Neural cell (in vitro differentiated cells): ENCODE measurements around the gene SHISAL1. TPM values are rescaled to one million over a fixed set of nuclear protein-coding genes. Genes with fewer than 3 reads are reported as not detected.

Experiments used
- H2AFZ ChIP-seq: fragments of 200-600, 300-800 bp; sonication (generic), shearing (Covaris generic); 2 replicates; pipeline ENCODE4 v1.6.0; 2014; ENCODE audit warnings: low read depth, mild to moderate bottlenecking, antibody characterized with exemption, low read length, moderate library complexity
- H3F3A ChIP-seq: fragments of 200-600 bp; shearing (Covaris generic); 2 replicates; pipeline ENCODE4 v1.6.1; 2016; ENCODE audit warnings: mild to moderate bottlenecking, moderate library complexity, mixed read lengths, antibody characterized with exemption, low read length; ENCODE audit not compliant: insufficient read depth, poor library complexity, severe bottlenecking
- H3K27ac ChIP-seq: fragments of 200-600, 300-800 bp; sonication (generic), shearing (Covaris generic); 2 replicates; pipeline ENCODE4 v1.5.1; 2014; ENCODE audit warnings: mild to moderate bottlenecking, low read length, moderate library complexity
- H3K27me3 ChIP-seq: fragments of 300-800, 200-600 bp; sonication (generic), shearing (Covaris generic); 2 replicates; pipeline ENCODE4 v1.6.0; 2014; ENCODE audit warnings: mild to moderate bottlenecking, low read depth, low read length, moderate library complexity; ENCODE audit not compliant: insufficient read depth
- H3K36me3 ChIP-seq: fragments of 300-800, 200-600 bp; sonication (generic), shearing (Covaris generic); 2 replicates; pipeline ENCODE4 v1.5.1; 2014; ENCODE audit warnings: mild to moderate bottlenecking, antibody characterized with exemption, low read length, moderate library complexity; ENCODE audit not compliant: insufficient read depth
- H3K4me2 ChIP-seq: fragments of 300-800, 200-600 bp; sonication (generic), shearing (Covaris generic); 2 replicates; pipeline ENCODE4 v1.6.0; 2014; ENCODE audit warnings: mild to moderate bottlenecking, low read length
- H3K4me3 ChIP-seq: fragments of 300-800, 200-600 bp; sonication (generic), shearing (Covaris generic); 2 replicates; pipeline ENCODE4 v1.5.1; 2014; ENCODE audit warnings: mild to moderate bottlenecking, low read length, moderate library complexity
- H3K79me2 ChIP-seq: fragments of 200-600 bp; shearing (Covaris generic); replicated peaks from 2 replicates; pipeline ENCODE4 v1.6.0; 2014; ENCODE audit warnings: mild to moderate bottlenecking, low read length, moderate library complexity; ENCODE audit not compliant: insufficient read depth
- H3K9ac ChIP-seq: fragments of 300-800, 200-600 bp; sonication (generic), shearing (Covaris generic); 2 replicates; pipeline ENCODE4 v1.6.1; 2016; ENCODE audit warnings: mild to moderate bottlenecking, low read length, mixed read lengths
- H3K9me2 ChIP-seq: fragments of 200-600 bp; shearing (Covaris generic); 2 replicates; pipeline ENCODE4 v1.6.1; 2016; ENCODE audit warnings: mild to moderate bottlenecking, low read length, mixed read lengths; ENCODE audit not compliant: insufficient read depth
- H3K9me3 ChIP-seq: fragments of 200-600, 300-800 bp; sonication (generic), shearing (Covaris generic); 2 replicates; pipeline ENCODE4 v1.6.1; 2016; ENCODE audit warnings: mild to moderate bottlenecking, mixed run types, low read length, moderate library complexity, mixed read lengths
- H4K20me1 ChIP-seq: fragments of 200-600 bp; shearing (Covaris generic); 2 replicates; pipeline ENCODE4 v1.6.1; 2016; ENCODE audit warnings: mild to moderate bottlenecking, mixed run types; ENCODE audit not compliant: insufficient read depth
- CTCF ChIP-seq: fragments of 450-650 bp; IDR thresholded peaks from 2 replicates; pipeline ENCODE4 v1.5.1; 2014; ENCODE audit warnings: antibody characterized with exemption, mild to moderate bottlenecking, moderate library complexity; ENCODE audit not compliant: poor library complexity, severe bottlenecking
- EP300 ChIP-seq: fragments of 450-650 bp; conservative IDR thresholded peaks from 2 replicates; pipeline ENCODE4 v1.6.1; 2014; ENCODE audit warnings: antibody characterized with exemption, mild to moderate bottlenecking, moderate library complexity; ENCODE audit not compliant: poor library complexity, severe bottlenecking
- EZH2 ChIP-seq: fragments of 200-600, 300-800 bp; shearing (Covaris generic), sonication (generic); IDR thresholded peaks from 2 replicates; pipeline ENCODE4 v1.6.1; 2014; ENCODE audit warnings: antibody characterized with exemption, low read length, borderline replicate concordance, mild to moderate bottlenecking; ENCODE audit not compliant: insufficient read depth, poor library complexity, severe bottlenecking
- MXI1 ChIP-seq: fragments of 450-650 bp; conservative IDR thresholded peaks from 2 replicates; pipeline ENCODE4 v1.6.1; 2014; ENCODE audit warnings: antibody characterized with exemption, mild to moderate bottlenecking; ENCODE audit not compliant: poor library complexity, severe bottlenecking
- POLR2AphosphoS5 ChIP-seq: IDR thresholded peaks from 2 replicates; pipeline ENCODE4 v1.6.1; 2012
- RAD21 ChIP-seq: fragments of 450-650 bp; conservative IDR thresholded peaks from 2 replicates; pipeline ENCODE4 v1.6.1; 2014; ENCODE audit warnings: antibody characterized with exemption, mild to moderate bottlenecking, moderate library complexity
- REST ChIP-seq: IDR thresholded peaks from 2 replicates; pipeline ENCODE4 v1.6.1; 2012; ENCODE audit warnings: borderline replicate concordance
- SMC3 ChIP-seq: fragments of 450-650 bp; conservative IDR thresholded peaks from 2 replicates; pipeline ENCODE4 v1.6.1; 2014; ENCODE audit warnings: antibody characterized with exemption, mild to moderate bottlenecking, moderate library complexity; ENCODE audit not compliant: poor library complexity
- TAF1 ChIP-seq: IDR thresholded peaks from 2 replicates; pipeline ENCODE4 v1.6.1; 2012; ENCODE audit warnings: low read depth
- polyA plus RNA-seq: library from polyadenylated mRNA; depleted of rRNA; stranded (reverse); fragments of >200 nt; gene quantifications from 2 replicates; pipeline ENCODE4 v1.2.3, GENCODE V29; 2014

The SHISAL1 gene
- polyA plus RNA-seq, 1 donor from 2014 or later, result 15.4 TPM

GRCh38 chr22:44212936-44213335 is 99.8 kb downstream of the SHISAL1 start:
- no peak overlapping the region for H3K9ac ChIP-seq
- H4K20me1 ChIP-seq, result no peaks in the 10 kb centered on the region
- H3K4me2 ChIP-seq, result no peak overlapping the region
- no peaks in the 10 kb centered on the region for H3K9me2 ChIP-seq
- H3K4me3 ChIP-seq, result no peak overlapping the region
- H3K36me3 ChIP-seq, result no peaks in the 10 kb centered on the region
- no peaks in the 10 kb centered on the region for H3F3A ChIP-seq
- H3K27me3 ChIP-seq, result no peaks in the 10 kb centered on the region
- H3K9me3 ChIP-seq, result peaks cover 10% of the 10 kb centered on the region
- H3K27ac ChIP-seq, result no peak overlapping the region
- TF ChIP-seq REST (no peak), CTCF (no peak), EZH2 (no peak), TAF1 (no peak), MXI1 (no peak), RAD21 (no peak), SMC3 (no peak), POLR2AphosphoS5 (no peak), EP300 (no peak)
- H2AFZ ChIP-seq, result no peak overlapping the region
- no peaks in the 10 kb centered on the region for H3K79me2 ChIP-seq

GRCh38 chr22:44211946-44212930 is 100.5 kb downstream of the SHISAL1 start:
- H3K9me3 ChIP-seq, result peaks cover 10% of the 10 kb centered on the region
- H2AFZ ChIP-seq, result no peak overlapping the region
- TF ChIP-seq TAF1, result no peak
- no peak for TF ChIP-seq REST
- no peak for TF ChIP-seq MXI1
- no peak for TF ChIP-seq EP300
- TF ChIP-seq SMC3, result no peak
- TF ChIP-seq RAD21, result no peak
- TF ChIP-seq EZH2, result no peak
- TF ChIP-seq CTCF, result no peak
- TF ChIP-seq POLR2AphosphoS5, result no peak
- H3K36me3 ChIP-seq, result no peaks in the 10 kb centered on the region
- H3K9ac ChIP-seq, result no peak overlapping the region
- H3K27ac ChIP-seq, result no peak overlapping the region
- H3K4me2 ChIP-seq, result no peak overlapping the region
- H3F3A ChIP-seq, result no peaks in the 10 kb centered on the region
- no peaks in the 10 kb centered on the region for H3K79me2 ChIP-seq
- H3K4me3 ChIP-seq, result no peak overlapping the region
- no peaks in the 10 kb centered on the region for H3K27me3 ChIP-seq
- H4K20me1 ChIP-seq, result no peaks in the 10 kb centered on the region
- H3K9me2 ChIP-seq, result no peaks in the 10 kb centered on the region
